MM.1S (cell line): ENCODE data around the gene ELK3.

ENCODE experiments used
- DNase-seq: peaks from one replicate; pipeline ENCODE4 v3.0.0-alpha.2; 2015
- H2AFZ ChIP-seq: fragments of 300-600 bp; sonication (generic); 2 replicates; pipeline ENCODE4 v1.6.0; 2016; ENCODE audit warnings: antibody characterized with exemption, low read length
- H3F3A ChIP-seq: fragments of 300-600 bp; sonication (generic); 2 replicates; pipeline ENCODE4 v1.6.1; 2016; ENCODE audit warnings: mild to moderate bottlenecking, antibody characterized with exemption, low read length, moderate library complexity, mixed read lengths; ENCODE audit not compliant: insufficient read depth
- H3K27ac ChIP-seq: fragments of 300-600 bp; sonication (generic); 2 replicates; pipeline ENCODE4 v1.5.1; 2016; ENCODE audit warnings: mild to moderate bottlenecking, low read length
- H3K27me3 ChIP-seq: fragments of 300-600 bp; sonication (generic); replicated peaks from 2 replicates; pipeline ENCODE4 v1.6.0; 2016; ENCODE audit warnings: low read length; ENCODE audit not compliant: insufficient read depth
- H3K36me3 ChIP-seq: fragments of 300-600 bp; sonication (generic); replicated peaks from 2 replicates; pipeline ENCODE4 v1.6.1; 2016; ENCODE audit warnings: mild to moderate bottlenecking, low read length, mixed read lengths; ENCODE audit not compliant: insufficient read depth
- H3K4me1 ChIP-seq: fragments of 300-600 bp; sonication (generic); 2 replicates; pipeline ENCODE4 v1.6.1; 2016; ENCODE audit warnings: low read length, mixed read lengths
- H3K4me2 ChIP-seq: fragments of 300-600 bp; sonication (generic); 2 replicates; pipeline ENCODE4 v1.6.0; 2016; ENCODE audit warnings: low read depth, low read length
- H3K4me3 ChIP-seq: fragments of 300-600 bp; sonication (generic); 2 replicates; pipeline ENCODE4 v1.5.1; 2016; ENCODE audit warnings: low read length, mixed read lengths
- H3K79me2 ChIP-seq: fragments of 300-600 bp; sonication (generic); 2 replicates; pipeline ENCODE4 v1.6.1; 2016; ENCODE audit warnings: mixed run types, low read length, mixed read lengths
- H3K9ac ChIP-seq: fragments of 300-600 bp; sonication (generic); 2 replicates; pipeline ENCODE4 v1.6.1; 2016; ENCODE audit warnings: low read length, mixed read lengths
- H3K9me2 ChIP-seq: fragments of 300-600 bp; sonication (generic); replicated peaks from 2 replicates; pipeline ENCODE4 v1.6.1; 2016; ENCODE audit warnings: mild to moderate bottlenecking, low read length, mixed read lengths; ENCODE audit not compliant: insufficient read depth
- H3K9me3 ChIP-seq: fragments of 300-600 bp; sonication (generic); replicated peaks from 2 replicates; pipeline ENCODE4 v1.6.1; 2016; ENCODE audit warnings: mild to moderate bottlenecking, low read length, mixed read lengths; ENCODE audit not compliant: insufficient read depth
- H4K20me1 ChIP-seq: fragments of 300-600 bp; sonication (generic); 2 replicates; pipeline ENCODE4 v1.6.1; 2016; ENCODE audit warnings: mild to moderate bottlenecking, low read length, moderate library complexity, mixed read lengths; ENCODE audit not compliant: insufficient read depth
- EZH2 ChIP-seq: fragments of 300-600 bp; sonication (generic); optimal IDR thresholded peaks from 2 replicates; pipeline ENCODE3; 2017; ENCODE audit warnings: low read depth, mild to moderate bottlenecking, antibody characterized with exemption, low read length, mixed read lengths
- EZH2phosphoT487 ChIP-seq: fragments of 300-600 bp; sonication (generic); IDR thresholded peaks from 2 replicates; pipeline ENCODE4 v1.6.1; 2018; ENCODE audit warnings: antibody characterized with exemption, low read length
- TF ChIP-seq, protein P1 (sequence below): fragments of 300-600 bp; sonication (generic); IDR thresholded peaks from 2 replicates; pipeline ENCODE4 v1.5.1; 2016; ENCODE audit warnings: antibody characterized with exemption, low read length, mixed read lengths

Gene ELK3

DNA sequence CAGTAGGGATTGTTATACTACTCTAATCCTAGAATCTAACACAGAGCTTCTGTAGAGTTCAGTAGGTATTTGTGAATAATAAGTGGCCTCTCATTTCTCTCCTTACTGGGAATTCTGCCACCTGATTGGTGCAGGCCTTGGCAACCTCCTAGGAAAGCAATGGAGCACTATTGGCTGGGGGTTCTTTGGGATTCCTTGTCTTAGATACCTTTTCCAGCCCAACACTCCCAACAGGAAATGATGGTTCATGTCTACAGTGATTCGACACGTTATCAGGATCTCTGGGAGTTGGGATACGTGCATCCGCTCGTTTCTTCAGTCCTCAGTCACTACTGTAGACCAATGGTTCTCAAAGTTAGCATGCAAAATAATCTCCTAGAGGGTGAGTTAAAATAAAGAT lies 67.4 kb downstream of the ELK3 start:
- H3K4me2 ChIP-seq, result no peak overlapping the region
- 0 out of 2 replicates have a peak, but pooled peaks cover 5% of the 10 kb centered on the region for H3K4me1 ChIP-seq
- H3K79me2 ChIP-seq, result peaks cover 55% of the 10 kb centered on the region
- H3K36me3 ChIP-seq, result peaks cover 3% of the 10 kb centered on the region; the same call in 1 of the 2 replicates
- no peak for DNase-seq
- H4K20me1 ChIP-seq, result no peaks in the 10 kb centered on the region; the same call in 1 of the 2 replicates
- H2AFZ ChIP-seq, result no peak overlapping the region
- H3K4me3 ChIP-seq, result no peak overlapping the region
- H3K9ac ChIP-seq, result no peak overlapping the region
- no peaks in the 10 kb centered on the region for H3K27me3 ChIP-seq
- H3F3A ChIP-seq, result no peaks in the 10 kb centered on the region
- H3K9me2 ChIP-seq, result no peaks in the 10 kb centered on the region
- no peak overlapping the region for H3K27ac ChIP-seq
- TF ChIP-seq EZH2phosphoT487, result no peak
- TF ChIP-seq, protein P1, sequence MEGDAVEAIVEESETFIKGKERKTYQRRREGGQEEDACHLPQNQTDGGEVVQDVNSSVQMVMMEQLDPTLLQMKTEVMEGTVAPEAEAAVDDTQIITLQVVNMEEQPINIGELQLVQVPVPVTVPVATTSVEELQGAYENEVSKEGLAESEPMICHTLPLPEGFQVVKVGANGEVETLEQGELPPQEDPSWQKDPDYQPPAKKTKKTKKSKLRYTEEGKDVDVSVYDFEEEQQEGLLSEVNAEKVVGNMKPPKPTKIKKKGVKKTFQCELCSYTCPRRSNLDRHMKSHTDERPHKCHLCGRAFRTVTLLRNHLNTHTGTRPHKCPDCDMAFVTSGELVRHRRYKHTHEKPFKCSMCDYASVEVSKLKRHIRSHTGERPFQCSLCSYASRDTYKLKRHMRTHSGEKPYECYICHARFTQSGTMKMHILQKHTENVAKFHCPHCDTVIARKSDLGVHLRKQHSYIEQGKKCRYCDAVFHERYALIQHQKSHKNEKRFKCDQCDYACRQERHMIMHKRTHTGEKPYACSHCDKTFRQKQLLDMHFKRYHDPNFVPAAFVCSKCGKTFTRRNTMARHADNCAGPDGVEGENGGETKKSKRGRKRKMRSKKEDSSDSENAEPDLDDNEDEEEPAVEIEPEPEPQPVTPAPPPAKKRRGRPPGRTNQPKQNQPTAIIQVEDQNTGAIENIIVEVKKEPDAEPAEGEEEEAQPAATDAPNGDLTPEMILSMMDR, result no peak
- no peak for TF ChIP-seq EZH2
- H3K9me3 ChIP-seq, result no peaks in the 10 kb centered on the region

DNA sequence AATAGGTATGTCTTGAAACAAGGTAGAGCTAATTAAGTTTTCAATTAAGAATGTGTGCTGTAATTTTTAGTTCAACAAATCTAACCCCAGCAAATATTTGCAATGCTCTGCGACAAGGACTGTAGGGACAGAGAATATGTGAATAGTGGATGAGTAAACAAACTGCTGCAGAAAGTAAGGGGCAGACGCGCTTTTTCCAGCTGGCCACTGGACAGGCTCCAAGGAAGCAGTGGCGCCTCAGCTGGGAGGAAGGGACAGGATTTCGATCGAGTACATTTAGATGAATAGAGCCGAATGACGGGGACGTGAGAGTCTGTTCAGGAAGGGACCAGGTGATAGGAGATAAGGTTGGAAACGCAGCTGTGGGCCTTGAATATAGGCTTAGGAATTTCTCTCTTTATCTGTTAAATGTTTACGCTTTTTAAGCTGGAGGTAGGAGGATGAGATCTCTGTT lies 69.3 kb downstream of the ELK3 start:
- H3K36me3 ChIP-seq, result peaks cover 3% of the 10 kb centered on the region; the same call in 1 of the 2 replicates
- H3K27me3 ChIP-seq, result no peaks in the 10 kb centered on the region
- no peak overlapping the region for H2AFZ ChIP-seq
- H3K4me1 ChIP-seq, result 0 out of 2 replicates have a peak, but pooled peaks cover 5% of the 10 kb centered on the region
- H3K4me3 ChIP-seq, result no peak overlapping the region
- no peak overlapping the region for H3K9ac ChIP-seq
- no peaks in the 10 kb centered on the region for H4K20me1 ChIP-seq
- no peaks in the 10 kb centered on the region for H3F3A ChIP-seq
- TF ChIP-seq EZH2, result no peak
- TF ChIP-seq, protein P1, result no peak
- TF ChIP-seq EZH2phosphoT487, result no peak
- DNase-seq, result no peak
- H3K9me2 ChIP-seq, result no peaks in the 10 kb centered on the region
- H3K27ac ChIP-seq, result no peak overlapping the region
- H3K4me2 ChIP-seq, result no peak overlapping the region
- no peaks in the 10 kb centered on the region for H3K9me3 ChIP-seq
- peaks cover 45% of the 10 kb centered on the region for H3K79me2 ChIP-seq

GRCh38 chr12:96265400-96265799 lies 71.2 kb downstream of the ELK3 start:
- no peak for DNase-seq
- Histone ChIP-seq H3K4me3 (no peak overlapping the region), H3K79me2 (peaks cover 35% of the 10 kb centered on the region), H3K36me3 (no peaks in the 10 kb centered on the region), H3K27ac (no peak overlapping the region), H3F3A (no peaks in the 10 kb centered on the region; the same call in 1 of the 2 replicates), H3K9me3 (no peaks in the 10 kb centered on the region), H3K27me3 (no peaks in the 10 kb centered on the region), H2AFZ (no peak overlapping the region), H3K9me2 (no peaks in the 10 kb centered on the region), H3K4me2 (no peak overlapping the region), H3K9ac (no peak overlapping the region), H3K4me1 (0 out of 2 replicates have a peak, but pooled peaks cover 5% of the 10 kb centered on the region), H4K20me1 (no peaks in the 10 kb centered on the region)
- TF ChIP-seq EZH2phosphoT487 (no peak), EZH2 (no peak)
- TF ChIP-seq, protein P1, result no peak
